Kidney glomerular epithelial cell (primary cell): ENCODE data around the gene TCHP.
A peak's percentile ranks its signal among the peaks of the same experiment; 100 is the strongest.
"Not testable (repeated sequence)": the region's sequence is repeated elsewhere in the genome, so short reads cannot be mapped to it uniquely, and the experiment has no call there.

ENCODE experiments used
- DNase-seq: peaks from one replicate; lab custom pipeline; 2025; lab: John Stamatoyannopoulos, UW

TCHP gene

DNA sequence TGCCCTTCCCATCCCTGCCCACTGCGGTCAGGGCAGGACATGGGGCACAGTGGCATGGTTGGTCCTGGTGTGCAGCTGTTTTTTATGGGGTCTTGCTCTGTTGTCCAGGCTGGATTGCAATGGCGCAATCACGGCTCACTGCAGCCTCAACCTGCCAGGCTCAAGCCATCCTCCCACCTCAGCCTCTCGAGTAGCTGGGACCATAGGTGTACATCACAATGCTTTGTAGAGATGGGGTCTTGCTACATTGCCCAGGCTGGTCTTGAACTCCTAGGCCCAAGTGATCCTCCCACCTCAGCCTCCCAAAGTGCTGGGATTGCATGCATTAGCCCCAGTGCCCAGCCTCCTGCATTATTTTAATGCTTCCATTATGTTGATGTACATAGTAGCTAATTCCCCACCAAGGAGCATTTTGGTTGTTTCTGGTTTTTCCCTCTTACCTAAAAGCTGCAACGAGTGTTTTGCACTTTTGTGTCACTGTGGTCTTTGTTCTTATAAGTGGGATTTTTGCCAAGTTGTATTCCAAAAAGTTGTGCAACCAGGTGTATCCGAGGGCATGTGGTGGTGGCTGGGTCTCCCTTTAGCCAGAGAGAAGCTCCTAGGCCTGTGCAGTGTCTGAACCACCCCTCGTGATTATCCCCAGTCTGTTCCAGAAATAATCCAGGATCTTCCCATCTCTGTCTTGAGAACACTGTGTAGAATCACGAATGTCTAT lies 10.3 kb downstream of the TCHP start:
- DNase-seq, result no peak

- DNase-seq, result no peak
Measured at GRCh38 chr12:109910969-109911348, 10.9 kb downstream of the TCHP start.

GRCh38 chr12:109912855-109913321 lies 12.8 kb downstream of the TCHP start:
- DNase-seq, result no peak

GRCh38 chr12:109914461-109914860 lies 14.4 kb downstream of the TCHP start:
- DNase-seq, result no peak

GRCh38 chr12:109915171-109916040 lies 15.3 kb downstream of the TCHP start:
- no peak for DNase-seq

GRCh38 chr12:109916045-109916444 lies 16.0 kb downstream of the TCHP start:
- no peak for DNase-seq

- DNase-seq, result no peak
Measured at GRCh38 chr12:109919456-109919855, 19.4 kb downstream of the TCHP start.

GRCh38 chr12:109920261-109920780 lies 20.2 kb downstream of the TCHP start:
- no peak for DNase-seq

- no peak for DNase-seq
Measured at GRCh38 chr12:109921982-109922381, 21.9 kb downstream of the TCHP start.

DNA sequence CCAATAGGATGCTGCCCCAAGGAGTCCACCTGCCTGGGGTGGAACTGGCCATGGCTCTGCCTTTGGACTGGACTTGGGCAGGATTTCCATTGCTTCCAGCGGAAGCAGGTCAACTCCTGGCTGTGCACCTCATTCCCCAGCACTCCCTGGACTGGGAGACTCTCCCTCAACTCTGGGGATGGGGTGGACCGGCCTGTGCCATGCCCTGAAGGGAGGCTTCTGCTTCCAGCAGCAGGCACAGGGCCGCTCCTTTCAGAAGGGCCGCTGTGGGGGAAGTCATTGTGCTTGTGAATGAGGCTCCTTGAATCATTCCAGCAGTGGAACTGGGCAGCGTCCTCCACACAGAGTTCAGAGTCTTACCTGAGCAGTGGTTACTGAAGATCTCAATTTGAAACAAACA lies 23.0 kb downstream of the TCHP start:
- DNase-seq, result no peak

GRCh38 chr12:109923481-109924245 lies 23.6 kb downstream of the TCHP start:
- no peak for DNase-seq

GRCh38 chr12:109925185-109925840 lies 25.2 kb downstream of the TCHP start:
- no peak for DNase-seq

- no peak for DNase-seq
Measured at GRCh38 chr12:109926016-109926415, 25.9 kb downstream of the TCHP start.

GRCh38 chr12:109926488-109927210 lies 26.6 kb downstream of the TCHP start:
- no peak for DNase-seq

- peak; percentile 26 for DNase-seq
Measured at GRCh38 chr12:109927622-109928021, 27.5 kb downstream of the TCHP start.

- DNase-seq, result no peak
Measured at GRCh38 chr12:109928058-109928656, 28.1 kb downstream of the TCHP start.

DNA sequence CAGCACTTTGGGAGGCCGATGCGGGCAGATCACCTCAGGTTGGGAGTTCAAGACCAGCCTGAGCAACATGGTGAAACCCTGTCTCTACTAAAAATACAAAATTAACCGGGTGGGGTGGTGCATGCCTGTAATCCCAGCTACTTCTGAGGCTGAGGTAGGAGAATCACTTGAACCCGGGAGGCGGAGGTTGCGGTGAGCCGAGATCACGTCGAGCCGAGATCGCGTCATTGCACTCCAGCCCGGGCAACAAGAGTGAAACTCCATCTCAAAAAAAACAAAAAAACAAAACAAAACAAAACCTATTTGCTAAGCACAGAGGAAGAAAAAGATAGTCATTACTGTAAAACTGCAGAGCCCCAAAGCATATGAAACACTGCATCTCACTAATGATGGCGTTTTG lies 29.3 kb downstream of the TCHP start:
- DNase-seq, result not testable (repeated sequence)

DNA sequence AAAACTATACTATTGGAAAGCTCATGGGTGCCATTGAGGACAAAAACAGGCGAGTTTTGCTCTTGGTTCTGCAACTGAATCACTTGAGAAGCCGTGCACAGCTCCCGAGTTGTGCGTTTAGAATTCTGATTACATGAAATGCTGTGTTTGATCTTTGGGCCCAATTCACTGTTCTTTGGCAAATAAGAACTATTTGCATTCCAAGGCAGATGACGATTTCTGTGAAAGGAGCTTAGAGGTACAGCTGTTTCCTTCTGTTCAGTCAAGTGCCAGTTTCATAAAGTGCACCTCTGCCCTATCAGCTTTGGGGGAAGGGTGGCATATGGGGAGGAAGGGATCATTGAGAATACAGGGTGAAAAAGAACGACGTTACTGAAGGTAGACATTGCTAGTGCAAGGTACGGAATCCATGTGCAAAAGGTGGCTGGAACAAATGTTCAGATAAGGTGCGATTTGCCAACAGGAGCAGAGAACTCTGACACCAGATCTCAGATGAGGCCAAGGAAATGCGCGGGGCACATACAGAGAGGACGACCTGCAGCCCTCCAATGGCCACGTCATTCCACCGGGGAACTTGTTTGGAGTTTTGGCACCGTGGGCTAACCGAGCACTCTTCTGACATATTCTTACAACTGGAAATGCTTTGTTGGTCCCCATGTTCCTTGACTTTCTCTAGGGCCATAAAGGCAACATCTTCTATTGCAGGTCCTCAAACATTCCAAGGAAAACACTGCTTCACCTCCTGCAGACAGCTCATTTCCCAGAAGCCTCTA lies 30.1 kb downstream of the TCHP start:
- no peak for DNase-seq

GRCh38 chr12:109931143-109931542 lies 31.1 kb downstream of the TCHP start:
- DNase-seq, result no peak
